Lung (tissue), 12 donors: ENCODE measurements around the gene PALLD. TPM values are rescaled to one million over a fixed set of nuclear protein-coding genes. Genes with fewer than 3 reads are reported as not detected.

Source experiments
- ATAC-seq: fragments of 200-7000 bp; cut with Tn5 transposase; one replicate; pipeline ENCODE4 v1.9.1; 2020; ENCODE audit warnings: moderate number of reproducible peaks; ENCODE audit not compliant: insufficient read depth, low FRiP score
- DNase-seq, 3 donors: peaks; one replicate each; pipeline ENCODE4 v3.0.0-alpha.2; 2013 to 2017
- H3K27ac ChIP-seq, 2 donors: one replicate each; pipeline ENCODE4 v1.5.1; 2013; ENCODE audit warnings: mild to moderate bottlenecking in 2 of 2, moderate library complexity in 2 of 2, control low read depth in 1 of 2, inconsistent platforms in 1 of 2, low read depth in 1 of 2, low read length in 1 of 2
- H3K27me3 ChIP-seq, 3 donors: one replicate each; pipeline ENCODE4 v1.5.1; 2013; ENCODE audit warnings: low read length in 2 of 3; ENCODE audit not compliant: control insufficient read depth in 3 of 3, insufficient read depth in 3 of 3
- H3K36me3 ChIP-seq, 4 donors: one replicate each; pipeline ENCODE4 v1.5.1; 2013; ENCODE audit warnings: low read length in 4 of 4, mild to moderate bottlenecking in 1 of 4, moderate library complexity in 1 of 4; ENCODE audit not compliant: control insufficient read depth in 4 of 4, insufficient read depth in 4 of 4
- H3K4me1 ChIP-seq, 5 donors: one replicate each; pipeline ENCODE4 v1.5.1; 2013; ENCODE audit warnings: low read length in 5 of 5, mild to moderate bottlenecking in 2 of 5, moderate library complexity in 1 of 5; ENCODE audit not compliant: control insufficient read depth in 5 of 5, insufficient read depth in 5 of 5
- H3K4me3 ChIP-seq: one replicate; pipeline ENCODE4 v1.5.1; 2013; ENCODE audit warnings: mild to moderate bottlenecking, control low read depth, moderate library complexity
- H3K9ac ChIP-seq, 2 donors: one replicate each; pipeline ENCODE4 v1.5.1; 2013; ENCODE audit warnings: low read length in 2 of 2, control low read depth in 1 of 2; ENCODE audit not compliant: insufficient read depth in 1 of 2
- H3K9me3 ChIP-seq, 4 donors: one replicate each; pipeline ENCODE4 v1.5.1; 2013; ENCODE audit warnings: low read length in 3 of 4, mild to moderate bottlenecking in 1 of 4, moderate library complexity in 1 of 4; ENCODE audit not compliant: control insufficient read depth in 4 of 4, insufficient read depth in 3 of 4
- WGBS, 2 donors: extraction: QIAGEN DNeasy Blood & Tissue Kit; methylation state at CpG; one replicate each; pipeline ENCODE4 v1.1.7; 2013; 5-methylcytosine and 5-hydroxymethylcytosine counted together
- polyA plus RNA-seq, 2 donors: library from polyadenylated mRNA; stranded (reverse); fragments of 200-250 nt; gene quantifications; one replicate each; pipeline ENCODE4 v1.2.1, GENCODE V29; 2013
- total RNA-seq, 2 donors: library from RNA; depleted of rRNA in 1 of 2; stranded (reverse); fragments of >200 nt in 1 of 2; gene quantifications; one replicate each; pipeline ENCODE4 v1.2.1, GENCODE V29; 2014 to 2021
- TF ChIP-seq, protein P1 (sequence below): IDR thresholded peaks from 2 replicates; pipeline ENCODE4 v1.5.1; 2012; ENCODE audit warnings: mild to moderate bottlenecking; ENCODE audit errors: control extremely low read depth, extremely low read depth
- donor health status: control.
- donor health status: control.
- donor health status: Bipolar disorder and iron deficiency.
- donor health status: healthy.
- donor health status: DM: yes; HTN: yes; CAD: no.

Gene PALLD
- total and polyA plus RNA-seq, 4 donors = 20.7 to 139 (median 63.0) TPM

DNA sequence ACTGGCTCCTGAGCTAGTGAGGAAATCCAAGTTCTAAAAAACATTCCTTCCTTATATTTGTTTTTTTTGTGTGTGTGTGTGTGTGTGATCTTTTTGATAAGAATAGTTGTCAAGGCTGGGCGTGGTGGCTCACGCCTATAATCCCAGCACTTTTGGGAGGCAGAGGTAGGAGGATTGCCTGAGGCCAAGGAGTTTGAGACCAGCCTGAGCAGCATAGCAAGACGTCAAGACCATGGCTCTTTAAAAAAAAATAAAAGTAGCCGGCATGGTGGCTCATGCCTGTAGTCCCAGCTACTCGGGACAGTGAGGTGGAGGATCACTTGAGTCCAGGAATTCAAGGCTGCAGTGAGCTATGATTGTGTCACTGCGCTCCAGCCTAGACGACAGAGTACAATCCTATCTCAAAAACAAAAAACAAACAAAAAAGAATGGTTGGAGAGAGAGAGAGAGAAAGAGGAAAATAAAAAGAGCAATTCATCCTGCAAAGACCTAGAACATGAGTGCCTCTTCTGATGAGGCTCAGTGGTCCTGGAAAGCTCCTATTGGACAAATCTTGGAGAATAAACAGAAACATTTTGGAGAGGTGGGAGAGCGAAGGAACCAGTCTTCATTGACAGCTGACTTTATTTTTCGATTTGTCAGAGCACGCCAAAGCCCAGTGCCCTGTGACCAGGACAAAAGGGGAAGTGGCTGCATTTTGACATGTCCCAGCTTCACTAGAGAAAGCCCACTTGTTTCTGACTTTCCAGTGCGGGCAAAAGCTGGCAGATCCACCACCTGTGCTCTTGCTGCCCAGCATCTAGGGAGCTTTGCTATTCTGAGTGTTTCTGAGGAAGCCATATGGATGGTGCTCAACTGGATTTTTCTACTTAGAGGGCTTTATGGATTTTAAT is 244.7 kb downstream of the PALLD start:
- Histone ChIP-seq H3K4me1 (peaks cover 3 to 40% (median 20%) of the 10 kb centered on the region in 5 donors), H3K36me3 (no peaks in the 10 kb centered on the region), H3K9ac (no peak overlapping the region), H3K27me3 (no peaks in the 10 kb centered on the region), H3K4me3 (no peak overlapping the region), H3K9me3 (no peaks in the 10 kb centered on the region), H3K27ac (peak overlapping the region in 1 of 2 donors; percentile 37)
- TF ChIP-seq, protein P1, sequence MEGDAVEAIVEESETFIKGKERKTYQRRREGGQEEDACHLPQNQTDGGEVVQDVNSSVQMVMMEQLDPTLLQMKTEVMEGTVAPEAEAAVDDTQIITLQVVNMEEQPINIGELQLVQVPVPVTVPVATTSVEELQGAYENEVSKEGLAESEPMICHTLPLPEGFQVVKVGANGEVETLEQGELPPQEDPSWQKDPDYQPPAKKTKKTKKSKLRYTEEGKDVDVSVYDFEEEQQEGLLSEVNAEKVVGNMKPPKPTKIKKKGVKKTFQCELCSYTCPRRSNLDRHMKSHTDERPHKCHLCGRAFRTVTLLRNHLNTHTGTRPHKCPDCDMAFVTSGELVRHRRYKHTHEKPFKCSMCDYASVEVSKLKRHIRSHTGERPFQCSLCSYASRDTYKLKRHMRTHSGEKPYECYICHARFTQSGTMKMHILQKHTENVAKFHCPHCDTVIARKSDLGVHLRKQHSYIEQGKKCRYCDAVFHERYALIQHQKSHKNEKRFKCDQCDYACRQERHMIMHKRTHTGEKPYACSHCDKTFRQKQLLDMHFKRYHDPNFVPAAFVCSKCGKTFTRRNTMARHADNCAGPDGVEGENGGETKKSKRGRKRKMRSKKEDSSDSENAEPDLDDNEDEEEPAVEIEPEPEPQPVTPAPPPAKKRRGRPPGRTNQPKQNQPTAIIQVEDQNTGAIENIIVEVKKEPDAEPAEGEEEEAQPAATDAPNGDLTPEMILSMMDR = no peak
- ATAC-seq = no peak
- WGBS, 2 donors = 68% methylated on average over 11 of the region's 11 CpGs
- DNase-seq = no peak

DNA sequence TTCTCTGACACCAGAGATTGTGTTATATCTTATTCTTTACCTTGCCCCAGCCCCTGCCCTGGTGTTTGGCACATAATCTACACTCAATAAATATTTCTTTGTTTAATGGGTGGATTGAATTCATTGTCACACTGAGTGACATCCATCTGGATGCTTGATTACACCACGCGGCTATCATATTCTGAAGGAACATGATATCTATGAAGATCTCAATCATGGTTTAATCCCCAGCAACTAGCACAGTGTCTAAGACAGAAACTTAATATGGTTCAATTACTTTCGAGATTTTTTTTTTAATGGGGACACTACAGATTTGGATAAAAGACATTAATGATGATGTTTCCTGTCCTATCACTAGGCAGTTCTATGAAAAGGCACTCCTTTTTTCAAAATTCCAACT is 246.3 kb downstream of the PALLD start:
- Histone ChIP-seq H3K9ac (no peak overlapping the region), H3K4me1 (peaks cover 0 to 24% (median 14%) of the 10 kb centered on the region in 5 donors), H3K4me3 (no peak overlapping the region), H3K9me3 (no peaks in the 10 kb centered on the region), H3K27me3 (no peaks in the 10 kb centered on the region), H3K36me3 (no peaks in the 10 kb centered on the region), H3K27ac (peak overlapping the region in 1 of 2 donors; percentile 53)
- DNase-seq (no peak), ATAC-seq (no peak)
- TF ChIP-seq, protein P1 = no peak
- 84 to 87% methylated on average over 3 of the region's 3 CpGs for WGBS, 2 donors

DNA sequence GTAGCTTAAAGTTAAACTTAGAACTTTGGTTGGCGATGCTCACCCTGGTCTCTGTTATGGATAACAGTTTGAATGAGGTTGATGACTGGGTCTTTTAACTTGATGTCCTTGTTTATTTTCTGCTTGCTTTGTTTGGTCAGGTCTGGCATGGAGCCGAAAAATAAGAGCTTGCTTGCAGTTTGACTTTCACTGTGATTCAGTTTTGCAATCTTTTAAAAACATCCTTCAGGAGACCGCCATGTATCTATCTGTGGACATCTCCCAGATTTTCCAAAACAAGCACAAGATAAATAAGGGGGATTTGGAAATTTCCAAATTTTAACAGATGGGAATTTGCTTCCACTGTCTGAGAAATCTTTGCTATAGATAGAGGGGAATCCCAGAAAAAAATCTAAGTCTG is 246.7 kb downstream of the PALLD start:
- Histone ChIP-seq H3K4me1 (peaks cover 0 to 23% (median 13%) of the 10 kb centered on the region in 5 donors), H3K9me3 (peaks cover 0 to 2% (median 0%) of the 10 kb centered on the region in 4 donors), H3K9ac (no peak overlapping the region), H3K4me3 (no peak overlapping the region), H3K36me3 (no peaks in the 10 kb centered on the region), H3K27me3 (no peaks in the 10 kb centered on the region), H3K27ac (peak overlapping the region in 1 of 2 donors; percentile 53)
- no peak for ATAC-seq
- DNase-seq = peak; percentile 68 to 93 (median 92)
- 54 to 77% methylated on average over 3 of the region's 3 CpGs for WGBS, 2 donors
- TF ChIP-seq, protein P1 = no peak
